ENCODE measurements around the gene ATF6B. TPM values are rescaled to one million over a fixed set of nuclear protein-coding genes. Genes with fewer than 3 reads are reported as not detected.
"Not testable (repeated sequence)": the region's sequence is repeated elsewhere in the genome, so short reads cannot be mapped to it uniquely, and the experiment has no call there.

Gene ATF6B
- total RNA-seq, 6 experiments from 2014 or later, result 15.2 to 35.5 (median 33.2) TPM

- Histone ChIP-seq H3K4me1 (no peaks in the 10 kb centered on the region), H3K27ac (no peak overlapping the region), H3K4me3 (no peak overlapping the region), H3K9me3 (no peaks in the 10 kb centered on the region), H3K36me3 (no peaks in the 10 kb centered on the region), H3K27me3 (peaks cover 0 to 6% of the 10 kb centered on the region in 2 donors)
- ATAC-seq (no peak), DNase-seq (no peak)
- intact Hi-C loops (cut with DNase I), result no loop called here
- TF ChIP-seq POLR2A (IDR thresholded peaks at IDR 0.05) (no peak), CTCF (IDR thresholded peaks at IDR 0.05) (no peak)
- 71% methylated on average over 4 of the region's 4 CpGs for WGBS (ENCODE audit: insufficient coverage, low coverage, low lambda C conversion rate, missing lambda C conversion rate)
These were observed 19.5 kb upstream of the ATF6B start for GRCh38 chr6:32147401-32148132.

GRCh38 chr6:32146687-32147086 is 18.6 kb upstream of the ATF6B start:
- no peaks in the 10 kb centered on the region for H3K4me1 ChIP-seq
- no peaks in the 10 kb centered on the region for H3K36me3 ChIP-seq
- no peak for ATAC-seq
- TF ChIP-seq CTCF (IDR thresholded peaks at IDR 0.05) (no peak), POLR2A (IDR thresholded peaks at IDR 0.05) (no peak)
- H3K9me3 ChIP-seq, result no peaks in the 10 kb centered on the region
- intact Hi-C loops (cut with DNase I), result no loop called here
- no peak overlapping the region for H3K27ac ChIP-seq
- H3K27me3 ChIP-seq, result peaks cover 0 to 6% of the 10 kb centered on the region in 2 donors
- WGBS (ENCODE audit: insufficient coverage, low coverage, low lambda C conversion rate, missing lambda C conversion rate), result 34% methylated on average over 4 of the region's 4 CpGs
- H3K4me3 ChIP-seq, result no peak overlapping the region
- no peak for DNase-seq

GRCh38 chr6:32146287-32146686 is 18.2 kb upstream of the ATF6B start:
- 78% methylated on average over 1 of the region's 1 CpG for WGBS (ENCODE audit: insufficient coverage, low coverage, low lambda C conversion rate, missing lambda C conversion rate)
- DNase-seq (no peak), ATAC-seq (no peak)
- H3K27ac ChIP-seq, result no peak overlapping the region
- peaks cover 0 to 6% of the 10 kb centered on the region in 2 donors for H3K27me3 ChIP-seq
- no peaks in the 10 kb centered on the region for H3K4me1 ChIP-seq
- no peak for TF ChIP-seq CTCF (IDR thresholded peaks at IDR 0.05)
- no peak for TF ChIP-seq POLR2A (IDR thresholded peaks at IDR 0.05)
- intact Hi-C loops (cut with DNase I), result no loop called here
- H3K9me3 ChIP-seq, result no peaks in the 10 kb centered on the region
- H3K4me3 ChIP-seq, result no peak overlapping the region
- H3K36me3 ChIP-seq, result no peaks in the 10 kb centered on the region

GRCh38 chr6:32144238-32144637 is 16.2 kb upstream of the ATF6B start:
- ATAC-seq; DNase-seq; H3K36me3 ChIP-seq; intact Hi-C loops (cut with DNase I); H3K4me1 ChIP-seq; H3K27ac ChIP-seq; H3K9me3 ChIP-seq; H3K4me3 ChIP-seq; H3K27me3 ChIP-seq: not testable (repeated sequence)
- 80% methylated on average over 7 of the region's 7 CpGs for WGBS (ENCODE audit: insufficient coverage, low coverage, low lambda C conversion rate, missing lambda C conversion rate)

GRCh38 chr6:32140420-32141046 is 12.5 kb upstream of the ATF6B start:
- ATAC-seq (peak in 2 of 4 donors; percentile 45 to 65), DNase-seq (no peak)
- Histone ChIP-seq H3K4me3 (no peak overlapping the region), H3K4me1 (peaks cover 0 to 9% (median 0%) of the 10 kb centered on the region in 4 donors), H3K27me3 (no peaks in the 10 kb centered on the region), H3K36me3 (no peaks in the 10 kb centered on the region), H3K27ac (peak overlapping the region in 1 of 3 donors; percentile 0), H3K9me3 (no peaks in the 10 kb centered on the region)
- no peak for TF ChIP-seq CTCF (IDR thresholded peaks at IDR 0.05)
- no peak for TF ChIP-seq POLR2A (IDR thresholded peaks at IDR 0.05)
- WGBS (ENCODE audit: insufficient coverage, low coverage, low lambda C conversion rate, missing lambda C conversion rate), result 81% methylated on average over 5 of the region's 5 CpGs
- intact Hi-C loops (cut with DNase I), result no loop called here

All from right lobe of liver (tissue), 6 donors.